HFF-Myc (cell line): Measurements from ENCODE around the gene CSNK1G1.

Experiments used
- DNase-seq: peaks from one replicate; pipeline ENCODE4 v3.0.0-alpha.2; 2011; ENCODE audit warnings: low read depth; ENCODE audit errors: extremely low read depth
- H3K4me3 ChIP-seq: replicated peaks from 2 replicates; pipeline ENCODE4 v1.5.1; 2011; ENCODE audit warnings: low read depth, mild to moderate bottlenecking, control low read depth, low read length
- TF ChIP-seq, protein P1 (sequence below): IDR thresholded peaks from 2 replicates; pipeline ENCODE4 v1.5.1; 2012; ENCODE audit warnings: mild to moderate bottlenecking, low read depth, low read length, control low read depth; ENCODE audit errors: missing control alignments

The CSNK1G1 gene

DNA sequence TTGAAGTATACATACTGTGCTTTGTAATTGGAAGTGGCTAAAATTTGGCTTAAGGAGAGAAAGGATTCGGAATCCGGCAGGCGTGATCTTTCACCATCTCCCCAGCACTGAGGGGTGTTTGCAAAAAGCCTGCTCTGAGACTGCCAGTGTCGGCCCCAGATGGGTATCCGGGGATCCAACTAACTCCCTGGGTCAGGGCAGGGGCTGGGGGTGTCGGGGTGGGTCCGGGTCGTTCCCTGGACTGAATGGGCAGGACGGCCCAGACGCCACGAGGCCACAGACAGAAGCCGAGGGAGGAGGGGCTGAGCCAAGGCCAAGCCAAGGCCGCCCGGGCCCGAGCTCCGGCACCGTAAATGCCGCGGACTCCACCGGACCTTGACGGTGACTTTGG, 193.5 kb downstream of the CSNK1G1 start:
- H3K4me3 ChIP-seq = peak overlapping the region; percentile 73
- TF ChIP-seq, protein P1, sequence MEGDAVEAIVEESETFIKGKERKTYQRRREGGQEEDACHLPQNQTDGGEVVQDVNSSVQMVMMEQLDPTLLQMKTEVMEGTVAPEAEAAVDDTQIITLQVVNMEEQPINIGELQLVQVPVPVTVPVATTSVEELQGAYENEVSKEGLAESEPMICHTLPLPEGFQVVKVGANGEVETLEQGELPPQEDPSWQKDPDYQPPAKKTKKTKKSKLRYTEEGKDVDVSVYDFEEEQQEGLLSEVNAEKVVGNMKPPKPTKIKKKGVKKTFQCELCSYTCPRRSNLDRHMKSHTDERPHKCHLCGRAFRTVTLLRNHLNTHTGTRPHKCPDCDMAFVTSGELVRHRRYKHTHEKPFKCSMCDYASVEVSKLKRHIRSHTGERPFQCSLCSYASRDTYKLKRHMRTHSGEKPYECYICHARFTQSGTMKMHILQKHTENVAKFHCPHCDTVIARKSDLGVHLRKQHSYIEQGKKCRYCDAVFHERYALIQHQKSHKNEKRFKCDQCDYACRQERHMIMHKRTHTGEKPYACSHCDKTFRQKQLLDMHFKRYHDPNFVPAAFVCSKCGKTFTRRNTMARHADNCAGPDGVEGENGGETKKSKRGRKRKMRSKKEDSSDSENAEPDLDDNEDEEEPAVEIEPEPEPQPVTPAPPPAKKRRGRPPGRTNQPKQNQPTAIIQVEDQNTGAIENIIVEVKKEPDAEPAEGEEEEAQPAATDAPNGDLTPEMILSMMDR = no peak
- DNase-seq = no peak

DNA sequence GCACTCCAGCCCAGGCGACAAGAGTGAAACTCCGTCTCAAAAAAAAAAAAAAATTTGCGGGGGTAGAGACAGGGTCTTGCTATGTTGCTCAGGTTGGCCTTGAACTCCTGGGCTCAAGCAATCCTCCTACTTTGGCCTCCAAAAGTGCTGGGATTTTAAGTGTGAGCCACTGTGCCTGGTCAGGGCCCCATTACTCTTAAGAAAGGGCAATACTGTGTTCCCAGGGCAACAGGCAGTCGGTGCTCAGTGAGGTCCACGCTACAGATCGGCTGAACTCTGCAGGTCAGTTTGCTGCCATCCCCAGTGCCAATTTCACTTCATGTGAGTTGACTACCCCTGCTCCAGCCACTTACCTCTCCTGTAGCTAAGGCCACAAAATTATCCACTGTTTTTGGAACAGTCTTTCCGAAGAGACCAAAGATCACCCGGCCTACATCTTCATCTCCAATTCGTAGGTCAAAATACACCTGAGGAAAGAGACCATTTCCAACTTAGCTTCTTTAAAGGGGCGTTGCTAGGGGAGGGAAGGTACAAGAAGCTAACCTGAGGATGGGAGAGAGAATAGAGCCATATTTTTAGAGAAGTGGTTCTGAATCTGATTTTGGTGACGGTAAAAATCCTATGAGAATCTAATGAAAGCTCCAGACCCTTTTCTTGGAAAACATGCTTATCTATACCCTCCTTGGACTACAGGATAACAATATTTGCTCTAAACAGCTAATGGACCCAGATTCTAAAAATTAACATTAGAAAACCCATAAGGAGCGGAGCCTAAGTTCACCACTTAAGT, 194.1 kb downstream of the CSNK1G1 start:
- peak overlapping the region; percentile 73 for H3K4me3 ChIP-seq
- DNase-seq = no peak
- TF ChIP-seq, protein P1 = no peak

DNA sequence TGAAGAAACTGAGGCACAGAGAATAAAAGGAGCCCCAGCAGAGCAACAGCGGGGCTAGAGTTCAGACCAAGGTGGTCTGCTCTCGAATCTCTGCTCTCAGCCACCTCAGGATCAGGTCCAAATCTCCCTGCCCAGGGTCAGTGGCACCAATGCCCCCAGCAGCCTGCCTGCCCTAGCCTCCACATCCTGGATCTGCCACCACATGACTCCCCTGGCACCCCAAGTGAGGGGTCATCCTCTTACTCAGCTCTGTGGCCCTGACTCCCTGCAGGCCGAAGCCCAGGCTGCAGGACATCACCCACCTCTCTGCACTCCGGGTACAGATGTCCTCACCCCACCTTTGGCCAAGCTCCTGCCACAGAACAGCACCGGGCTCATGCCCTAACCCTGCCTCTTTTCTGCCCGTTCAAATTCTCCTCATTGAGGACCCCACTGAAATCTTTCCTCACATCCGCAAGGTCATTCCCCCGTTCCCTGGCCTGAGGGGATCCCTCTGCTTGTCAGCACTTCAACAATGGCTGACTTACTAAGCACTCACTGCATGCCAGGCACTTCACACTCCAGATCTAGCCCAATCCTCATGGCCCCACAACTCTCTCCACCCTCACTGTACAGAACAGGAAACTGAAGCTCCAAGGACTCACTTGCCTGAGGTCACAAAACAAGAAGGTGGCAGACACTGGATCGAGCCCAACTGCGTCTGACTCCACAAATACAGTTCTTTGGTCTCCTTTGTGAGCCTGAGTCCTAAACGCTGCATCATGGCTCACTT, 197.4 kb downstream of the CSNK1G1 start:
- H3K4me3 ChIP-seq = no peak overlapping the region
- DNase-seq = no peak
- TF ChIP-seq, protein P1 = no peak

DNA sequence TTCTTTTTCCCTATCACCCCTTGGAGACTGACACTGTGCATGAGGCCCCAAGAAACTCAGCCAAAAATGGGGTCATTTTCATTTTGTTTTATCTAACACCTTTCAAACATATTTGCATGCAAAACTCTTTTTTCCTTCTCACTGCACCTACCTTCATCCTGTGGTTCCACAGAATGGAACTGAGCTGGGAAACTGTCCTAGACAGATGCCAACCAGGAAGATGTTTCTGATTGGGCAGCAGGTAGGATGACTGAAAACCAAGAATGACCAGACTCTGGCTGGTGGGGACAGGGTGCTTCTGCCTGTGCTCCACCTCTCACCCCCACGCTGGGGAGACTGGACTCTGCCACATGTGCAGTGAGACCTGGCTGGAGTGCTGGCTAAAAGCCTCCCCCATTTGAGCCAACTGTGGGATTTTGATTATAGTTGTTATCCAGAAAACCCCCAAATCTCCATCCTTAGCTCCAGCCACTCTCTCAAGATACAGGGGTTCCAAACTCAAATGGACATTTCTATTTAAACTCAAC, 198.3 kb downstream of the CSNK1G1 start:
- TF ChIP-seq, protein P1 = no peak
- no peak overlapping the region for H3K4me3 ChIP-seq
- no peak for DNase-seq

DNA sequence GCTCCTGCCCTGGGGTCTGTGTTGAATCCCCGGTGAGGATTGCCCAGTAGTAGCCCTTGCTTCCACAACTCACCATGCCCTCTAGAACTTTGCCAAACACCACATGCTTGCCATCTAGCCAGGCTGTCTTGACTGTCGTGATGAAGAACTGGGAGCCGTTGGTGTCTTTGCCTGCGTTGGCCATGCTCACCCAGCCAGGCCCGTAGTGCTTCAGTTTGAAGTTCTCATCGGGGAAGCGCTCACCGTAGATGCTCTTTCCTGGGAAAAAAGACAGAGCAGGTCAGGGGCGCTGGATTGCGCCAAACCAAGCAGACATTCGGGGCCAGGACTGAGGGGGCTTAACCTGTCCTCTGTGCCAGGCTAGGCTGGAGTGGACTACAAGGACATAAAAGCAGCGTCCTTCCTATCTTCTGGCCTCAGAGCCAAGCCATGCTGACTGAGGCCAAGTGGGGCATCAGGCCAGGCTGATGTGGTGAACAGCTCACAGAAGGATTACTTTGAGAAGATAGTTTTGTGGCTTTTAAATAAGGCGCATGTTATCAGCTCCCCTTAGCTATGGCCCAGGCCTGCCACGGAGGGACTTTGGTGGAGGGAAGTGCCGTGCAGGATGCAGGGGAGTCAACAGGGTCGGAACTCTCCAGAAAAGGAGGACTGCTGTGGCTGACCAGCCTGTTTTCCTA, 199.2 kb downstream of the CSNK1G1 start:
- TF ChIP-seq, protein P1 = no peak

DNA sequence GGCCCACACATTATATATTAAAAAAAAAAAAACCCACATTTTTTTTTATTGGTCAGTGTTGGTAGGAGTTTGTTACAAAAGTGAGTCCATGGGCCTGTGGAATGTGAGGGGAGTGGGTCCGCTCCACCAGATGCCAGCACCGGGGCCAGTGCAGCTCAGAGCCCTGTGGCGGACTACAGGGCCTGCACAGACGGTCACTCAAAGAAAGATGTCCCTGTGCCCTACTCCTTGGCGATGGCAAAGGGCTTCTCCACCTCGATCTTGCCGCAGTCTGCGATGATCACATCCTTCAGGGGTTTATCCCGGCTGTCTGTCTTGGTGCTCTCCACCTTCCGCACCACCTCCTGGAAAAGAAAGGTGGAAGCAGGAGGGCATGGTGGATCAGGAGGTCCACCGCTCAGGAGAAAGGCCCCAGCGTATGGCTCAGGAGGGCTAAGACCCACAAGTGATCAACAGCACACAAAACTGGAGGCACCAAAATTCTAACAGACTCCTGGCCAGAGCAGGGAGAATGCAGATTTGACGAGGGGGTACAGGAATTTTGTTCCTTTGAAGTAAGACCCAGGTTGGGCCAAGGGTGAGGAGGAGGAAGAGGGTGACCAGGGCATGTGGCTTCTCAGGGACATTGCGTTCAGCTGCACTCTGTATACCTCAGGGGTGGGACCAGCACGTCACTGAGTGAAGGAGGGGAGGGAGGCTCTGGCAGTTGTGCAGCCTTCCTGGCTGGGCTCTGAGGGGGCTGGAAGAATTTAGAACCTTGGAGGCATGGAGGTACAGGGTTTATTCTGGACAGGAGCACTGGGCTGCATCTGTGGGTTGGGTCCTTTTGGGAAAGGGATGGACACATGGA, 199.9 kb downstream of the CSNK1G1 start:
- H3K4me3 ChIP-seq = no peak overlapping the region
- TF ChIP-seq, protein P1 = no peak
- DNase-seq = no peak

More for the DNA sequence above, 199.2 kb downstream of the CSNK1G1 start:
- no peak overlapping the region for H3K4me3 ChIP-seq
- DNase-seq = no peak
